K562 (cell line): ENCODE measurements around the gene CCDC85B. TPM values are rescaled to one million over a fixed set of nuclear protein-coding genes. Genes with fewer than 3 reads are reported as not detected.
A peak's percentile ranks its signal among the peaks of the same experiment; 100 is the strongest.

ENCODE experiments used
- CHD1 ChIP-seq: fragments of 200-600 bp; sonication (generic); IDR thresholded peaks from one replicate; pipeline ENCODE4 v1.6.1; 2012; ENCODE audit warnings: mild to moderate bottlenecking, moderate library complexity, low read length, inconsistent platforms
- CTCF ChIP-seq, 3 experiments: IDR thresholded peaks in 2 of 3; conservative IDR thresholded peaks in 1 of 3; 2 replicates each; pipeline ENCODE4 v1.5.1; 2011 to 2012; ENCODE audit warnings: low read length in 3 of 3, mild to moderate bottlenecking in 3 of 3, control low read depth in 2 of 3, improper control_type of control experiment in 1 of 3, inconsistent platforms in 1 of 3, low read depth in 1 of 3, mixed read lengths in 1 of 3, moderate library complexity in 1 of 3; ENCODE audit not compliant: insufficient read depth in 2 of 3
- EP400 ChIP-seq: fragments of 450-650 bp; IDR thresholded peaks from 2 replicates; pipeline ENCODE4 v1.6.1; 2017; ENCODE audit warnings: antibody characterized with exemption, mild to moderate bottlenecking, moderate library complexity
- FOXJ2 ChIP-seq: fragments of 200-800 bp; sonication (Bioruptor generic); IDR thresholded peaks from 2 replicates; pipeline ENCODE4 v1.6.1; 2016; ENCODE audit warnings: missing genetic modification characterization, missing compliant biosample characterization
- GTF2F1 ChIP-seq: IDR thresholded peaks from 2 replicates; pipeline ENCODE4 v1.6.1; 2011; ENCODE audit warnings: low read depth, low read length, improper control_type of control experiment
- HMBOX1 ChIP-seq: sonication (generic); IDR thresholded peaks from 2 replicates; pipeline ENCODE4 v1.6.1; 2016
- KDM4B ChIP-seq, 2 experiments: fragments of 450-650 bp in 1 of 2; sonication (generic) in 1 of 2; IDR thresholded peaks; 2 replicates each; pipeline ENCODE4 v1.6.1; 2016 to 2017; ENCODE audit warnings: borderline replicate concordance in 2 of 2, antibody characterized with exemption in 1 of 2, low read depth in 1 of 2, mild to moderate bottlenecking in 1 of 2
- KDM5B ChIP-seq: fragments of 200-600 bp; sonication (generic); IDR thresholded peaks from 2 replicates; pipeline ENCODE4 v1.6.1; 2012; ENCODE audit warnings: low read depth, mild to moderate bottlenecking, moderate library complexity, low read length, control low read depth, inconsistent platforms; ENCODE audit not compliant: insufficient replicate concordance
- KLF13 ChIP-seq: fragments of 450-650 bp; IDR thresholded peaks from 2 replicates; pipeline ENCODE4 v1.6.1; 2016; ENCODE audit warnings: missing genetic modification characterization, low read depth, mild to moderate bottlenecking, missing compliant biosample characterization, moderate library complexity, borderline replicate concordance
- KLF6 ChIP-seq: fragments of 250-450 bp; sonication (Bioruptor Pico); IDR thresholded peaks from 2 replicates; pipeline ENCODE4 v1.4.0; 2020; ENCODE audit warnings: mild to moderate bottlenecking, moderate library complexity, borderline replicate concordance
- MIER1 ChIP-seq: fragments of 450-650 bp; IDR thresholded peaks from 2 replicates; pipeline ENCODE4 v1.6.1; 2016; ENCODE audit warnings: antibody characterized with exemption, mild to moderate bottlenecking, low read depth
- PML ChIP-seq: IDR thresholded peaks from 2 replicates; pipeline ENCODE4 v1.6.1; 2012; ENCODE audit warnings: low read length, inconsistent platforms
- POLR2G ChIP-seq: fragments of 200-400 bp; formaldehyde crosslinking; IDR thresholded peaks from 2 replicates; pipeline ENCODE4 v1.6.1; 2017; ENCODE audit warnings: low read depth, mild to moderate bottlenecking, antibody characterized with exemption, low read length, moderate library complexity
- RNF2 ChIP-seq: sonication (generic); IDR thresholded peaks from 2 replicates; pipeline ENCODE4 v1.6.1; 2016
- SP1 ChIP-seq: sonication (generic); formaldehyde crosslinking; IDR thresholded peaks from 2 replicates; pipeline ENCODE4 v1.8.1; 2022; ENCODE audit warnings: mild to moderate bottlenecking, missing genetic modification reagents
- TAL1 ChIP-seq: fragments of 450-650 bp; IDR thresholded peaks from 2 replicates; pipeline ENCODE4 v1.6.1; 2016; ENCODE audit warnings: mild to moderate bottlenecking
- U2AF1 ChIP-seq: fragments of 200-400 bp; formaldehyde crosslinking; optimal IDR thresholded peaks from 2 replicates; pipeline ENCODE3; 2017; ENCODE audit warnings: mild to moderate bottlenecking, low read depth, low read length, moderate library complexity
- ZBTB5 ChIP-seq: fragments of 450-650 bp; IDR thresholded peaks from 2 replicates; pipeline ENCODE4 v1.6.1; 2017; ENCODE audit warnings: antibody characterized with exemption
- ZNF282 ChIP-seq: sonication (generic); formaldehyde crosslinking; IDR thresholded peaks from 2 replicates; pipeline ENCODE4 v1.8.1; 2023; ENCODE audit warnings: missing genetic modification reagents
- ZNF584 ChIP-seq: fragments of 200-800 bp; sonication (Bioruptor generic); IDR thresholded peaks from 2 replicates; pipeline ENCODE4 v1.6.1; 2016; ENCODE audit warnings: low read depth, mild to moderate bottlenecking, missing genetic modification characterization, missing compliant biosample characterization
- ZNF586 ChIP-seq: fragments of 450-650 bp; formaldehyde crosslinking; conservative IDR thresholded peaks from 2 replicates; pipeline ENCODE4 v1.4.0; 2020; ENCODE audit warnings: mild to moderate bottlenecking, moderate library complexity
- ZNF76 ChIP-seq: fragments of 250-450 bp; sonication (Bioruptor Pico); IDR thresholded peaks from 2 replicates; pipeline ENCODE4 v1.4.0; 2020; ENCODE audit warnings: mild to moderate bottlenecking, moderate library complexity, borderline replicate concordance
- polyA plus RNA-seq, 8 experiments: library from polyadenylated mRNA; depleted of rRNA in 4 of 8; stranded (reverse) in 5 of 8; unstranded in 3 of 8; fragments of >200 nt; fragmentation: Nextera tagmentation in 2 of 8; fragmentation: Illumina TruSeq in 1 of 8; extraction: Ambion mirVana in 2 of 8; extraction: Trizol in 1 of 8; gene quantifications; 2 replicates each; pipeline versions ENCODE4 v1.2.1 to v1.2.3, GENCODE V29; 2011 to 2014; ENCODE audit warnings: inconsistent platforms in 1 of 8, missing spikeins in 1 of 8
- total RNA-seq, 7 experiments: library from RNA; depleted of rRNA in 6 of 7; stranded (reverse); fragments of >200 nt in 6 of 7; fragmentation: Illumina TruSeq in 2 of 7; extraction: Trizol in 2 of 7; gene quantifications; 2 replicates each; pipeline versions ENCODE4 v1.2.1 to v1.2.3, GENCODE V29; 2011 to 2021; ENCODE audit warnings: low replicate concordance in 1 of 7
- TF ChIP-seq, protein P1 (sequence below): fragments of 250-450 bp; sonication (Bioruptor Pico); IDR thresholded peaks from 2 replicates; pipeline ENCODE4 v1.6.1; 2021; ENCODE audit warnings: mild to moderate bottlenecking

Gene CCDC85B
- total and polyA plus RNA-seq, 9 of the 15 experiments (the other 6 are each of a cell fraction or from before 2014, with no cell fraction given), result 0.14 to 138 (median 6.2) TPM

DNA sequence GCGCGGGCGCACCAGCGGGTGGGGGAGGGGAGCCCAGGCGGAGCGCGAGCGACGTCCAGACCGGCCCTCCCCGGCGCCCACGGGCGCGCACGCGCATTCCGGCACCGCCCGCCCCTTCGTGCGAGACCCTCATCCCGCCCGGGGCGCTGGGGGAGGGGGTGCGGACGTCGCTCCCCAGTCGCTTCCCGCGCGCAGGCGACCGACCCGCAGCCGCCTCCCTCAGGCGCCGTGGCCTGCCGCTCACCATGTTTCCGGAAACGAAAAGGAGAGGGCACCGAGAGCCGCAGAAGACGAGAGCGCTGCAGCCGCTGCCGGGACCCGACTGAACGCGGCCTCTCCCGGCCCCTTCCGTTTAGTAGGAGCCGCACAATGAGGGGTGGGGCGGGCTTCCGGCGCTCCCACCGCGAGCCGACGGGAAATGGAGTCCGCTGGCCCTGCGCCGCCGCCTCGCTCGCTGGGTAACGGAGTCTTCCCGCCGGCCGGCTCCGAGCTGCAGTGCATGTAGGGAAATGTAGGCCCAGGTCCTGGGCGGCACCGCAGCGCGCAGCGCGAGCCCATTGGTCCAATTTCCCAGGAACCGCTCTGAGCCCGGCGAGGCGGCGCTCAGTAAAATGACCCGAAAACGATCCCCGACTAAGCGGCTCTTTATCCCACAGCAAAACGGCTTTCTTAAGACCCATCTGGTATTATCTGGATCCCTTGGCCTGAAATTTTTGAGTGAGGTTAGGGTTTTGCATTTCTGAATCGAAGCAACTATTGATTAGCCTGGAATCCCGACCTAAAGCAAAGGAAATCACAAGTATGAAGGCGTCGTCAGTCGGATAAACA lies 32.4 kb upstream of the CCDC85B start, which contains the start of gene CFL1 (continued):
- TF ChIP-seq HMBOX1, result 0 out of 2 replicates have a peak, but pooled peaks have one; percentile 18
- TF ChIP-seq FOXJ2 (tag), result no peak
- TF ChIP-seq U2AF1, result peak; percentile 76
- TF ChIP-seq KDM5B, result peak; percentile 95
- no peak for TF ChIP-seq ZNF584 (CRISPR knock-in tag)
- peak; percentile 75; the same call in 1 of the 2 replicates for TF ChIP-seq SP1 (CRISPR knock-in tag)
- TF ChIP-seq, protein P1, sequence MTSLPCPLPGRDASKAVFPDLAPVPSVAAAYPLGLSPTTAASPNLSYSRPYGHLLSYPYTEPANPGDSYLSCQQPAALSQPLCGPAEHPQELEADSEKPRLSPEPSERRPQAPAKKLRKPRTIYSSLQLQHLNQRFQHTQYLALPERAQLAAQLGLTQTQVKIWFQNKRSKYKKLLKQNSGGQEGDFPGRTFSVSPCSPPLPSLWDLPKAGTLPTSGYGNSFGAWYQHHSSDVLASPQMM, result no peak
- no peak for TF ChIP-seq MIER1
- peak; percentile 30; the same call in 1 of the 2 replicates for TF ChIP-seq RNF2
- peak; percentile 87 for TF ChIP-seq PML
- peak; percentile 70; the same call in 1 of the 2 replicates for TF ChIP-seq GTF2F1
- no peak; a peak in 1 of 6 replicates for TF ChIP-seq CTCF (IDR thresholded peaks at IDR 0.05 in 2 of 3, conservative IDR thresholded peaks at IDR 0.05 in 1 of 3; ENCODE audit: insufficient read depth in 2 of 3, low read depth in 1 of 3, low read length in 3 of 3)
- TF ChIP-seq TAL1, result no peak
- TF ChIP-seq KDM4B (IDR thresholded peaks at IDR 0.05; ENCODE audit: borderline replicate concordance in 2 of 2, low read depth in 1 of 2), result peak in 1 of 2 experiments; percentile 84; a peak in 1 of 4 replicates
- TF ChIP-seq ZBTB5, result no peak
- TF ChIP-seq POLR2G, result peak; percentile 96
- TF ChIP-seq ZNF586 (CRISPR knock-in tag), result no peak
- TF ChIP-seq ZNF76 (CRISPR knock-in tag), result no peak
- TF ChIP-seq KLF6, result peak; percentile 94
- peak; percentile 38 for TF ChIP-seq EP400
- no peak for TF ChIP-seq ZNF282 (CRISPR knock-in tag)
- no peak for TF ChIP-seq CHD1
- TF ChIP-seq KLF13 (tag), result peak; percentile 67; the same call in 1 of the 2 replicates
